ENCODE measurements around the gene COL5A1. TPM values are rescaled to one million over a fixed set of nuclear protein-coding genes. Genes with fewer than 3 reads are reported as not detected.

COL5A1 gene
- total RNA-seq, 4 donors from 2014 or later, result 7.1 to 69.3 (median 16.1) TPM

DNA sequence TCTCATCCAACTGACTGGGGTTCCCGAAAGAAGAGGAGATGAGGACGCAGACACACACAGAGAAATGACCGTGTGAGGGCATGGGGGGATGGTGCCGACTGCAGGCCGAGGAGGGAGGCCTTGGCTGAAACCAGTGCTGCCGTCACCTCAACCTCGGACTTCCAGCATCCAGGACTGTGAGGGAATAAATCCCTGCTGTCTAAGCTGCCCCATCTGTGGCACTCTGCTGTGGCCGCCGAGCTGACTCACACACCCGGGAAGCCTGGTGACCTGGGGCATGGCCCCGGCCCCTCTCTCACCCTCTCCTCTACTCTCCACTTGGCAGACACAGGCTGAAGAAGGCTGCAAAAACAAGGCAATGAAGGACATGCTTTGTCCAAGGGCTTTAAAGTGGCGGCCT lies 4.4 kb upstream of the COL5A1 start:
- intact Hi-C loops (cut with DNase I; ENCODE audit: low total_unique reads) (no loop called here), in situ Hi-C loops (cut with MboI; ENCODE audit: low pct_ligation_motif_present in 1 of 4, low pct_unique_long_range_greater_than_20kb in 1 of 4, low sequenced_read_pairs in 3 of 4) (no loop called here)
- H3K27ac ChIP-seq, result no peak overlapping the region
- peaks cover 0 to 13% (median 0%) of the 10 kb centered on the region in 4 donors for H3K4me1 ChIP-seq
- no peaks in the 10 kb centered on the region for H3K36me3 ChIP-seq
- no peak overlapping the region for H3K4me3 ChIP-seq
- TF ChIP-seq CTCF (IDR thresholded peaks at IDR 0.05) (no peak), EP300 (IDR thresholded peaks at IDR 0.05; ENCODE audit: low read depth) (no peak), POLR2A (IDR thresholded peaks at IDR 0.05) (no peak), POLR2AphosphoS5 (IDR thresholded peaks at IDR 0.05) (no peak)
- DNase-seq, result no peak
- H3K27me3 ChIP-seq, result peaks cover 18% of the 10 kb centered on the region
- no peaks in the 10 kb centered on the region for H3K9me3 ChIP-seq
- WGBS, 2 donors (ENCODE audit: low coverage in 1 of 2), result 57% methylated on average over 12 of the region's 12 CpGs; no CpG with 5 or more reads in 1 of the 2 donors

GRCh38 chr9:134637696-134638501 lies 3.7 kb upstream of the COL5A1 start:
- Histone ChIP-seq H3K36me3 (no peaks in the 10 kb centered on the region), H3K27ac (peak overlapping the region in 1 of 4 donors; percentile 25), H3K9me3 (no peaks in the 10 kb centered on the region), H3K4me1 (peaks cover 0 to 13% (median 0%) of the 10 kb centered on the region in 4 donors), H3K27me3 (peaks cover 25% of the 10 kb centered on the region), H3K4me3 (no peak overlapping the region)
- no peak for TF ChIP-seq POLR2A (IDR thresholded peaks at IDR 0.05)
- no peak for TF ChIP-seq CTCF (IDR thresholded peaks at IDR 0.05)
- TF ChIP-seq POLR2AphosphoS5 (IDR thresholded peaks at IDR 0.05), result no peak
- no peak for TF ChIP-seq EP300 (IDR thresholded peaks at IDR 0.05; ENCODE audit: low read depth)
- in situ Hi-C loops (cut with MboI; ENCODE audit: low pct_ligation_motif_present in 1 of 4, low pct_unique_long_range_greater_than_20kb in 1 of 4, low sequenced_read_pairs in 3 of 4), result no loop called here
- intact Hi-C loops (cut with DNase I; ENCODE audit: low total_unique reads), result no loop called here
- no peak for DNase-seq
- WGBS, 2 donors (ENCODE audit: low coverage in 1 of 2), result 79% methylated on average over 23 of the region's 23 CpGs; no CpG with 5 or more reads in 1 of the 2 donors

DNA sequence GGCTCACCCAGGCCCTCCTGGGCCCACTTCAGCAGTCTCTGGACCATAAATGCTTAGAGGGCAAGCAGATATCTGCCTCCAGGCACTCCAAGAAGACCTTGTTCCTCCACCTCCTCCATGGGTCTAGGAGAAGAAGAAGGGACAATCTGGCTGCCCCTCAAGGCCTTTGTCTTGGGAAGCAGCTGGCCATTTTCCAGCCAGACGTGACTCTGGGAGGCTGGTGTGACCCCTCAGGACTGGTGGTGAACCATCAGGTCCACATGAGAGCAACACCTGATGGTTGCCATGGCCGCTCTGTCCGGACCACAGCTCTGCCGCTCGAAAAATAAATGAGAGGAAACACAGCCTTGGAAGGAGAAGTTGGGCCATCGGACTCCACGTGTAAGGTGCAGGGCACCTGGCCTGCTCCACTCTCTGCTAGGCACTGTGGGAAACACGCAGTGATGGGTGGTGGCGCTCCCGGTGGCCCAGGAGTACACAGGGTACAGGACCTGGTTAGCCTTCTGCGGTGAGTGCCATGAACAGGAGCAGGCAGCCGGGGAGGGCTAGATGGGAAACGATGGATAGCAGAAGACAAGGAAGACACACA lies 3.0 kb upstream of the COL5A1 start:
- intact Hi-C loops (cut with DNase I; ENCODE audit: low total_unique reads) (no loop called here), in situ Hi-C loops (cut with MboI; ENCODE audit: low pct_ligation_motif_present in 1 of 4, low pct_unique_long_range_greater_than_20kb in 1 of 4, low sequenced_read_pairs in 3 of 4) (no loop called here)
- WGBS, 2 donors (ENCODE audit: low coverage in 1 of 2), result 60 to 89% methylated on average over 1 to 13 of the region's 13 CpGs
- Histone ChIP-seq H3K27me3 (peaks cover 32% of the 10 kb centered on the region), H3K9me3 (no peaks in the 10 kb centered on the region), H3K36me3 (no peaks in the 10 kb centered on the region), H3K4me3 (no peak overlapping the region), H3K4me1 (peaks cover 0 to 13% (median under 1%) of the 10 kb centered on the region in 4 donors), H3K27ac (no peak overlapping the region)
- TF ChIP-seq EP300 (IDR thresholded peaks at IDR 0.05; ENCODE audit: low read depth) (no peak), POLR2A (IDR thresholded peaks at IDR 0.05) (no peak), POLR2AphosphoS5 (IDR thresholded peaks at IDR 0.05) (no peak), CTCF (IDR thresholded peaks at IDR 0.05) (no peak)
- DNase-seq, result no peak

- intact Hi-C loops (cut with DNase I; ENCODE audit: low total_unique reads), result loop anchor here (10.0 kb wide), 1 partner anchor 305 kb away; no protein-coding TSS in a partner anchor
- no peak overlapping the region for H3K4me3 ChIP-seq
- H3K9me3 ChIP-seq, result no peaks in the 10 kb centered on the region
- H3K4me1 ChIP-seq, result peaks cover 0 to 15% (median 1%) of the 10 kb centered on the region in 4 donors
- in situ Hi-C loops (cut with MboI; ENCODE audit: low pct_ligation_motif_present in 1 of 4, low pct_unique_long_range_greater_than_20kb in 1 of 4, low sequenced_read_pairs in 3 of 4), result no loop called here
- H3K27me3 ChIP-seq, result peaks cover 32% of the 10 kb centered on the region
- WGBS, 2 donors (ENCODE audit: low coverage in 1 of 2), result 81% methylated on average over 5 of the region's 5 CpGs; no CpG with 5 or more reads in 1 of the 2 donors
- no peak for TF ChIP-seq CTCF (IDR thresholded peaks at IDR 0.05)
- TF ChIP-seq EP300 (IDR thresholded peaks at IDR 0.05; ENCODE audit: low read depth), result no peak
- TF ChIP-seq POLR2A (IDR thresholded peaks at IDR 0.05), result no peak
- TF ChIP-seq POLR2AphosphoS5 (IDR thresholded peaks at IDR 0.05), result no peak
- no peaks in the 10 kb centered on the region for H3K36me3 ChIP-seq
- DNase-seq, result no peak
- H3K27ac ChIP-seq, result no peak overlapping the region
These were observed 1.6 kb upstream of the COL5A1 start for GRCh38 chr9:134639994-134640393.
